K562 (cell line): ENCODE results near the gene NUDT2. TPM values are rescaled to one million over a fixed set of nuclear protein-coding genes. Genes with fewer than 3 reads are reported as not detected.

Experiments used
- ETV6 ChIP-seq, 3 experiments: fragments of 150-350 bp in 1 of 3; sonication (generic) in 1 of 3; formaldehyde crosslinking in 1 of 3; IDR thresholded peaks; 2 replicates each; pipeline versions ENCODE4 v1.6.1 to v1.8.0; 2014 to 2022; ENCODE audit warnings: borderline replicate concordance in 2 of 3, low read depth in 2 of 3, antibody characterized with exemption in 1 of 3, low read length in 1 of 3, mild to moderate bottlenecking in 1 of 3, missing genetic modification reagents in 1 of 3
- KAT7 ChIP-seq: sonication (generic); formaldehyde crosslinking; IDR thresholded peaks from 2 replicates; pipeline ENCODE4 v1.8.0; 2022; ENCODE audit warnings: missing genetic modification reagents, mild to moderate bottlenecking, borderline replicate concordance
- PRDM10 ChIP-seq: fragments of 450-650 bp; IDR thresholded peaks from 2 replicates; pipeline ENCODE4 v1.6.1; 2018; ENCODE audit not compliant: partially characterized antibody
- ZNF592 ChIP-seq: fragments of 450-650 bp; IDR thresholded peaks from 2 replicates; pipeline ENCODE4 v1.6.1; 2017; ENCODE audit warnings: antibody characterized with exemption, mild to moderate bottlenecking
- polyA plus RNA-seq, 8 experiments: library from polyadenylated mRNA; depleted of rRNA in 4 of 8; stranded (reverse) in 5 of 8; unstranded in 3 of 8; fragments of >200 nt; fragmentation: Nextera tagmentation in 2 of 8; fragmentation: Illumina TruSeq in 1 of 8; extraction: Ambion mirVana in 2 of 8; extraction: Trizol in 1 of 8; gene quantifications; 2 replicates each; pipeline versions ENCODE4 v1.2.1 to v1.2.3, GENCODE V29; 2011 to 2014; ENCODE audit warnings: inconsistent platforms in 1 of 8, missing spikeins in 1 of 8
- total RNA-seq, 7 experiments: library from RNA; depleted of rRNA in 6 of 7; stranded (reverse); fragments of >200 nt in 6 of 7; fragmentation: Illumina TruSeq in 2 of 7; extraction: Trizol in 2 of 7; gene quantifications; 2 replicates each; pipeline versions ENCODE4 v1.2.1 to v1.2.3, GENCODE V29; 2011 to 2021; ENCODE audit warnings: low replicate concordance in 1 of 7

Gene NUDT2
- total and polyA plus RNA-seq, 9 of the 15 experiments (the other 6 are each of a cell fraction or from before 2014, with no cell fraction given) = 11.5 to 28.1 (median 19.0) TPM

- TF ChIP-seq ZNF592 (no peak), ETV6 (IDR thresholded peaks at IDR 0.05; ENCODE audit: borderline replicate concordance in 1 of 2, low read depth in 2 of 2, low read length in 1 of 2) (no peak), ETV6 (CRISPR knock-in tag; IDR thresholded peaks at IDR 0.05; ENCODE audit: borderline replicate concordance) (no peak), KAT7 (no peak), PRDM10 (no peak)
These were observed 52.7 kb downstream of the NUDT2 start (continued) for GRCh38 chr9:34382054-34382453.
